Osteoblast (primary cell): ENCODE data around the gene SH3GL2. TPM values are rescaled to one million over a fixed set of nuclear protein-coding genes. Genes with fewer than 3 reads are reported as not detected.

ENCODE experiments used
- DNase-seq: peaks from one replicate; pipeline ENCODE4 v3.0.0; 2011; ENCODE audit warnings: low spot score, mixed read lengths; ENCODE audit not compliant: insufficient read length; ENCODE audit errors: missing footprints
- H2AFZ ChIP-seq: 2 replicates; pipeline ENCODE4 v1.6.0; 2011; ENCODE audit warnings: mild to moderate bottlenecking, low read length
- H3K27ac ChIP-seq: 2 replicates; pipeline ENCODE4 v1.5.1; 2011; ENCODE audit warnings: mild to moderate bottlenecking, low read depth, low read length, moderate library complexity
- H3K27me3 ChIP-seq: 2 replicates; pipeline ENCODE4 v1.6.0; 2012; ENCODE audit warnings: mild to moderate bottlenecking, control low read depth, inconsistent platforms, low read length, moderate library complexity; ENCODE audit not compliant: insufficient read depth
- H3K36me3 ChIP-seq: 2 replicates; pipeline ENCODE4 v1.5.1; 2011; ENCODE audit warnings: mild to moderate bottlenecking, low read length, control low read depth, moderate library complexity; ENCODE audit not compliant: insufficient read depth
- H3K4me1 ChIP-seq: 2 replicates; pipeline ENCODE4 v1.5.1; 2011; ENCODE audit warnings: mild to moderate bottlenecking, low read length, control low read depth, moderate library complexity; ENCODE audit not compliant: insufficient read depth
- H3K4me2 ChIP-seq: 2 replicates; pipeline ENCODE4 v1.6.0; 2011; ENCODE audit warnings: mild to moderate bottlenecking, low read length; ENCODE audit not compliant: insufficient read depth
- H3K4me3 ChIP-seq: fragments of 200-600 bp; sonication (generic); 3 replicates; pipeline ENCODE4 v1.5.1; 2012; ENCODE audit warnings: mild to moderate bottlenecking, low read length, inconsistent platforms; ENCODE audit not compliant: insufficient read depth
- H3K79me2 ChIP-seq: 2 replicates; pipeline ENCODE4 v1.6.0; 2012; ENCODE audit warnings: mild to moderate bottlenecking, low read length, control low read depth, inconsistent platforms; ENCODE audit not compliant: insufficient read depth
- H3K9me3 ChIP-seq: 2 replicates; pipeline ENCODE4 v1.5.1; 2011; ENCODE audit warnings: low read depth, low read length, control low read depth
- H4K20me1 ChIP-seq: 2 replicates; pipeline ENCODE4 v1.6.0; 2012; ENCODE audit warnings: mild to moderate bottlenecking, low read length, control low read depth; ENCODE audit not compliant: insufficient read depth
- CTCF ChIP-seq: IDR thresholded peaks from 2 replicates; pipeline ENCODE4 v1.5.1; 2011; ENCODE audit warnings: mild to moderate bottlenecking, low read depth, low read length, moderate library complexity; ENCODE audit errors: extremely low read depth
- total RNA-seq: library from RNA; depleted of rRNA; stranded (reverse); fragments of >200 nt; gene quantifications from 2 replicates; pipeline ENCODE4 v1.2.3, GENCODE V29; 2012

Gene SH3GL2
- total RNA-seq, 1 donor = under 0.01 TPM

GRCh38 chr9:17613758-17614157 is 34.9 kb downstream of the SH3GL2 start:
- Histone ChIP-seq H3K4me3 (no peak overlapping the region), H3K27ac (no peak overlapping the region), H3K4me2 (no peak overlapping the region), H3K36me3 (no peaks in the 10 kb centered on the region), H4K20me1 (no peaks in the 10 kb centered on the region), H3K4me1 (peaks cover 2% of the 10 kb centered on the region), H3K9me3 (no peaks in the 10 kb centered on the region), H3K79me2 (no peaks in the 10 kb centered on the region), H2AFZ (no peak overlapping the region), H3K27me3 (peaks cover 8% of the 10 kb centered on the region)
- TF ChIP-seq CTCF = no peak
- no peak for DNase-seq

GRCh38 chr9:17614250-17614649 is 35.4 kb downstream of the SH3GL2 start:
- Histone ChIP-seq H3K9me3 (no peaks in the 10 kb centered on the region), H3K4me1 (peaks cover 2% of the 10 kb centered on the region)
- no peak for TF ChIP-seq CTCF

GRCh38 chr9:17614903-17615302 is 36.0 kb downstream of the SH3GL2 start:
- TF ChIP-seq CTCF = no peak
- no peaks in the 10 kb centered on the region for H4K20me1 ChIP-seq
- DNase-seq = no peak
- no peaks in the 10 kb centered on the region for H3K79me2 ChIP-seq
- H3K36me3 ChIP-seq = no peaks in the 10 kb centered on the region
- no peaks in the 10 kb centered on the region for H3K9me3 ChIP-seq
- H2AFZ ChIP-seq = no peak overlapping the region
- H3K4me3 ChIP-seq = no peak overlapping the region
- H3K27me3 ChIP-seq = peaks cover 7% of the 10 kb centered on the region
- peaks cover 2% of the 10 kb centered on the region for H3K4me1 ChIP-seq
- no peak overlapping the region for H3K27ac ChIP-seq
- no peak overlapping the region for H3K4me2 ChIP-seq

More at GRCh38 chr9:17614250-17614649, 35.4 kb downstream of the SH3GL2 start:
- H3K4me3 ChIP-seq = no peak overlapping the region
- no peak overlapping the region for H2AFZ ChIP-seq
- H4K20me1 ChIP-seq = no peaks in the 10 kb centered on the region
- no peak for DNase-seq
- H3K36me3 ChIP-seq = no peaks in the 10 kb centered on the region
- peaks cover 8% of the 10 kb centered on the region for H3K27me3 ChIP-seq
- H3K79me2 ChIP-seq = no peaks in the 10 kb centered on the region
- no peak overlapping the region for H3K27ac ChIP-seq
- H3K4me2 ChIP-seq = no peak overlapping the region

DNA sequence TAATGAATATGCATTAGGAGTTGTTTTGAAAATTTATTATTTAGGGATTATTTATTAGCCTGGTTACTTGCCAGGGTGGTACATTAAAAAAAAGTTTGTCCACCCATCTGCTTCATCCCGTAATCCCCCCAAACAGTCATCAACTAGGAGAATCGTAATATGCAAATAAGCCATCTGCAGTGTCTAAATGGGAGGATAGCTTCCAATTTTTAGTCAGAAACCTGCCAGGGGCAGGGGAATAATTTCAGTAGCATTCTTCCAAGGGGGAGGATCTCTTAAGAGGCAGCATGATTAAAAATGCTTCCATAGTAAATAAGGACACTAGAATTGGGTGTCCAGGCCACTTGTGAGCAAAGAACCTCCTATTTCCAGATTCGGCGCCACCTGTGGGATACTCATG is 43.3 kb downstream of the SH3GL2 start:
- DNase-seq = no peak
- Histone ChIP-seq H3K9me3 (no peaks in the 10 kb centered on the region), H3K27ac (no peak overlapping the region), H3K79me2 (no peaks in the 10 kb centered on the region), H3K27me3 (peaks cover 5% of the 10 kb centered on the region), H3K36me3 (no peaks in the 10 kb centered on the region), H3K4me1 (no peaks in the 10 kb centered on the region), H3K4me2 (no peak overlapping the region), H4K20me1 (no peaks in the 10 kb centered on the region), H2AFZ (no peak overlapping the region), H3K4me3 (no peak overlapping the region)
- TF ChIP-seq CTCF = no peak
